Suprapubic skin (tissue), 3 donors: Measurements from ENCODE around the gene GOLGA8K.
"Not testable (repeated sequence)": the region's sequence is repeated elsewhere in the genome, so short reads cannot be mapped to it uniquely, and the experiment has no call there.

Experiments
- CTCF ChIP-seq, 2 donors: fragments of 200-600 bp in 1 of 2; fragments of 450-650 bp in 1 of 2; sonication (generic) in 1 of 2; IDR thresholded peaks; one replicate each; pipeline ENCODE4 v1.5.1; 2016 to 2019; ENCODE audit warnings: antibody characterized with exemption in 2 of 2, mild to moderate bottlenecking in 1 of 2, moderate library complexity in 1 of 2
- EP300 ChIP-seq: sonication (generic); formaldehyde crosslinking; IDR thresholded peaks from one replicate; pipeline ENCODE4 v1.6.1; 2017; ENCODE audit warnings: antibody characterized with exemption

- not testable (repeated sequence) for TF ChIP-seq CTCF (IDR thresholded peaks at IDR 0.05); EP300
Measured at GRCh38 chr15:32388050-32388648, 14.9 kb downstream of the GOLGA8K start.
